CD8-positive, alpha-beta memory T cell (primary cell): Measurements from ENCODE around the gene LUZP2. TPM values are rescaled to one million over a fixed set of nuclear protein-coding genes. Genes with fewer than 3 reads are reported as not detected.

Experiments
- CTCF ChIA-PET: fragments of 350-600 bp; sonication (Branson Sonifier 250); formaldehyde crosslinking; loops from one replicate; lab custom pipeline; 2021; ENCODE audit warnings: antibody characterized with exemption; lab: Charles Lee
- POLR2A ChIA-PET: fragments of 350-600 bp; sonication (Branson Sonifier 250); formaldehyde crosslinking; loops from one replicate; lab custom pipeline; 2021; ENCODE audit warnings: antibody characterized with exemption; lab: Charles Lee
- DNase-seq, 5 donors: peaks; one replicate each; pipeline versions ENCODE4 v3.0.0 to v3.0.0-alpha.2; 2020 to 2022; ENCODE audit warnings: mixed read lengths in 1 of 5
- H3K27ac ChIP-seq: one replicate; pipeline ENCODE4 v1.7.0; 2013; ENCODE audit warnings: low read depth, mild to moderate bottlenecking, low read length, moderate library complexity
- H3K27me3 ChIP-seq: 2 replicates; pipeline ENCODE4 v1.7.0; 2013; ENCODE audit warnings: low read length, mild to moderate bottlenecking; ENCODE audit not compliant: insufficient read depth, poor library complexity, severe bottlenecking
- H3K36me3 ChIP-seq: 2 replicates; pipeline ENCODE4 v1.7.0; 2013; ENCODE audit warnings: mild to moderate bottlenecking, low read length, moderate library complexity; ENCODE audit not compliant: insufficient read depth
- H3K4me1 ChIP-seq: 2 replicates; pipeline ENCODE4 v1.7.0; 2013; ENCODE audit warnings: mild to moderate bottlenecking, low read length, moderate library complexity; ENCODE audit not compliant: insufficient read depth
- H3K4me3 ChIP-seq: 2 replicates; pipeline ENCODE4 v1.7.0; 2013; ENCODE audit warnings: mild to moderate bottlenecking, low read length
- H3K9me3 ChIP-seq: 2 replicates; pipeline ENCODE4 v1.7.0; 2013; ENCODE audit warnings: mild to moderate bottlenecking, low read length
- H3K27ac Mint-ChIP-seq, 8 donors: one replicate each; pipeline ENCODE4 v1.8.0; 2020 to 2021; ENCODE audit warnings: mixed read lengths in 8 of 8, mild to moderate bottlenecking in 6 of 8, inconsistent platforms in 3 of 8, moderate library complexity in 3 of 8
- H3K27me3 Mint-ChIP-seq, 2 donors: one replicate each; pipeline ENCODE4 v1.8.0; 2020 to 2021; ENCODE audit warnings: mixed read lengths in 2 of 2, mild to moderate bottlenecking in 1 of 2, moderate library complexity in 1 of 2
- H3K36me3 Mint-ChIP-seq, 3 donors: one replicate each; pipeline ENCODE4 v1.8.0; 2020 to 2021; ENCODE audit warnings: mixed read lengths in 3 of 3, inconsistent platforms in 1 of 3, mild to moderate bottlenecking in 1 of 3
- H3K4me1 Mint-ChIP-seq, 3 donors: one replicate each; pipeline ENCODE4 v1.8.0; 2020 to 2021; ENCODE audit warnings: mixed read lengths in 3 of 3, inconsistent platforms in 1 of 3, mild to moderate bottlenecking in 1 of 3
- H3K4me3 Mint-ChIP-seq, 7 donors: one replicate each; pipeline ENCODE4 v1.8.0; 2020 to 2021; ENCODE audit warnings: mixed read lengths in 7 of 7, mild to moderate bottlenecking in 6 of 7, moderate library complexity in 4 of 7, inconsistent platforms in 2 of 7
- H3K9me3 Mint-ChIP-seq, 5 donors: one replicate each; pipeline ENCODE4 v1.8.0; 2020 to 2022; ENCODE audit warnings: mixed read lengths in 5 of 5, mild to moderate bottlenecking in 3 of 5, moderate library complexity in 2 of 5, inconsistent platforms in 1 of 5
- polyA plus RNA-seq: library from polyadenylated mRNA; unstranded; fragments of 300-500 nt; fragmentation: Illumina TruSeq; gene quantifications from one replicate; pipeline ENCODE4 v1.2.3, GENCODE V29; 2021
- total RNA-seq, 2 experiments: library from RNA; stranded (reverse); gene quantifications; one replicate each; pipeline ENCODE4 v1.2.3, GENCODE V29; 2021

LUZP2 gene
- total and polyA plus RNA-seq, 3 experiments from 2014 or later, result not detected

GRCh38 chr11:24521601-24522000, 24.7 kb downstream of the LUZP2 start:
- Mint-ChIP-seq H3K9me3 (peaks cover 0 to 21% (median 3%) of the 10 kb centered on the region in 5 donors), H3K4me3 (no peak overlapping the region), H3K27me3 (no peaks in the 10 kb centered on the region), H3K27ac (no peak overlapping the region), H3K4me1 (no peaks in the 10 kb centered on the region), H3K36me3 (no peaks in the 10 kb centered on the region)
- ChIA-PET CTCF (no interaction called here), POLR2A (no interaction called here)
- H3K9me3 ChIP-seq, result no peaks in the 10 kb centered on the region
- H3K27me3 ChIP-seq, result no peaks in the 10 kb centered on the region
- H3K27ac ChIP-seq, result no peak overlapping the region
- no peak overlapping the region for H3K4me3 ChIP-seq
- DNase-seq, result no peak
- no peaks in the 10 kb centered on the region for H3K36me3 ChIP-seq
- no peaks in the 10 kb centered on the region for H3K4me1 ChIP-seq

- Mint-ChIP-seq H3K36me3 (no peaks in the 10 kb centered on the region), H3K4me3 (no peak overlapping the region), H3K4me1 (no peaks in the 10 kb centered on the region), H3K9me3 (peaks cover 1 to 24% (median 3%) of the 10 kb centered on the region in 5 donors), H3K27me3 (no peaks in the 10 kb centered on the region), H3K27ac (no peak overlapping the region)
- Histone ChIP-seq H3K36me3 (no peaks in the 10 kb centered on the region), H3K9me3 (no peaks in the 10 kb centered on the region), H3K27me3 (no peaks in the 10 kb centered on the region), H3K27ac (no peak overlapping the region), H3K4me3 (no peak overlapping the region), H3K4me1 (no peaks in the 10 kb centered on the region)
- no peak for DNase-seq
- POLR2A ChIA-PET, result no interaction called here
- CTCF ChIA-PET, result no interaction called here
Observed at GRCh38 chr11:24524156-24524555, 27.3 kb downstream of the LUZP2 start.

GRCh38 chr11:24531528-24531927, 34.7 kb downstream of the LUZP2 start:
- Histone ChIP-seq H3K27me3 (no peaks in the 10 kb centered on the region), H3K4me3 (no peak overlapping the region), H3K9me3 (no peaks in the 10 kb centered on the region), H3K27ac (no peak overlapping the region), H3K4me1 (no peaks in the 10 kb centered on the region), H3K36me3 (no peaks in the 10 kb centered on the region)
- Mint-ChIP-seq H3K9me3 (peaks cover 1 to 39% (median 10%) of the 10 kb centered on the region in 5 donors), H3K36me3 (no peaks in the 10 kb centered on the region), H3K27me3 (no peaks in the 10 kb centered on the region), H3K4me3 (no peak overlapping the region), H3K4me1 (no peaks in the 10 kb centered on the region), H3K27ac (no peak overlapping the region)
- POLR2A ChIA-PET, result no interaction called here
- no peak for DNase-seq
- CTCF ChIA-PET, result no interaction called here

GRCh38 chr11:24543771-24544170, 46.9 kb downstream of the LUZP2 start:
- Mint-ChIP-seq H3K9me3 (peaks cover 3 to 40% (median 12%) of the 10 kb centered on the region in 5 donors), H3K4me3 (no peak overlapping the region), H3K36me3 (no peaks in the 10 kb centered on the region), H3K27ac (peak overlapping the region in 1 of 8 donors; percentile 14), H3K4me1 (no peaks in the 10 kb centered on the region), H3K27me3 (no peaks in the 10 kb centered on the region)
- no peaks in the 10 kb centered on the region for H3K9me3 ChIP-seq
- DNase-seq, result no peak
- no peak overlapping the region for H3K27ac ChIP-seq
- CTCF ChIA-PET, result no interaction called here
- no peaks in the 10 kb centered on the region for H3K4me1 ChIP-seq
- POLR2A ChIA-PET, result no interaction called here
- no peaks in the 10 kb centered on the region for H3K27me3 ChIP-seq
- H3K36me3 ChIP-seq, result no peaks in the 10 kb centered on the region
- no peak overlapping the region for H3K4me3 ChIP-seq

GRCh38 chr11:24556693-24557092, 59.8 kb downstream of the LUZP2 start:
- POLR2A ChIA-PET, result no interaction called here
- Mint-ChIP-seq H3K27me3 (no peaks in the 10 kb centered on the region), H3K4me3 (no peak overlapping the region), H3K36me3 (no peaks in the 10 kb centered on the region), H3K27ac (no peak overlapping the region), H3K9me3 (peaks cover 0 to 16% (median 0%) of the 10 kb centered on the region in 5 donors), H3K4me1 (no peaks in the 10 kb centered on the region)
- Histone ChIP-seq H3K27ac (no peak overlapping the region), H3K27me3 (no peaks in the 10 kb centered on the region), H3K9me3 (no peaks in the 10 kb centered on the region), H3K4me3 (no peak overlapping the region), H3K36me3 (no peaks in the 10 kb centered on the region), H3K4me1 (no peaks in the 10 kb centered on the region)
- CTCF ChIA-PET, result no interaction called here
- DNase-seq, result no peak

- no peaks in the 10 kb centered on the region for H3K4me1 ChIP-seq
- no peak for DNase-seq
- H3K4me1 Mint-ChIP-seq, result no peaks in the 10 kb centered on the region
- no peak overlapping the region for H3K4me3 ChIP-seq
- no peak overlapping the region for H3K27ac ChIP-seq
- no peaks in the 10 kb centered on the region for H3K27me3 ChIP-seq
- H3K36me3 ChIP-seq, result no peaks in the 10 kb centered on the region
- H3K36me3 Mint-ChIP-seq, result no peaks in the 10 kb centered on the region
- no peaks in the 10 kb centered on the region for H3K9me3 ChIP-seq
- H3K4me3 Mint-ChIP-seq, result no peak overlapping the region
- ChIA-PET POLR2A (no interaction called here), CTCF (no interaction called here)
- no peak overlapping the region for H3K27ac Mint-ChIP-seq
- H3K27me3 Mint-ChIP-seq, result no peaks in the 10 kb centered on the region
- peaks cover 0 to 15% (median 2%) of the 10 kb centered on the region in 5 donors for H3K9me3 Mint-ChIP-seq
Observed at GRCh38 chr11:24559315-24559714, 62.5 kb downstream of the LUZP2 start.

GRCh38 chr11:24560324-24560723, 63.5 kb downstream of the LUZP2 start:
- POLR2A ChIA-PET, result no interaction called here
- peaks cover 0 to 25% (median 3%) of the 10 kb centered on the region in 5 donors for H3K9me3 Mint-ChIP-seq
- H3K36me3 Mint-ChIP-seq, result no peaks in the 10 kb centered on the region
- H3K9me3 ChIP-seq, result no peaks in the 10 kb centered on the region
- no peak overlapping the region for H3K27ac ChIP-seq
- no peak for DNase-seq
- H3K4me1 Mint-ChIP-seq, result no peaks in the 10 kb centered on the region
- H3K36me3 ChIP-seq, result no peaks in the 10 kb centered on the region
- H3K27me3 ChIP-seq, result no peaks in the 10 kb centered on the region
- no peaks in the 10 kb centered on the region for H3K27me3 Mint-ChIP-seq
- no peak overlapping the region for H3K4me3 ChIP-seq
- CTCF ChIA-PET, result no interaction called here
- no peak overlapping the region for H3K4me3 Mint-ChIP-seq
- no peaks in the 10 kb centered on the region for H3K4me1 ChIP-seq
- H3K27ac Mint-ChIP-seq, result no peak overlapping the region

- Histone ChIP-seq H3K36me3 (no peaks in the 10 kb centered on the region), H3K9me3 (no peaks in the 10 kb centered on the region), H3K4me1 (no peaks in the 10 kb centered on the region), H3K27ac (no peak overlapping the region), H3K4me3 (no peak overlapping the region), H3K27me3 (no peaks in the 10 kb centered on the region)
- Mint-ChIP-seq H3K4me3 (no peak overlapping the region), H3K27ac (no peak overlapping the region), H3K36me3 (no peaks in the 10 kb centered on the region), H3K27me3 (no peaks in the 10 kb centered on the region), H3K9me3 (peaks cover 0 to 17% (median 5%) of the 10 kb centered on the region in 5 donors), H3K4me1 (no peaks in the 10 kb centered on the region)
- ChIA-PET CTCF (no interaction called here), POLR2A (no interaction called here)
- no peak for DNase-seq
Observed at GRCh38 chr11:24567380-24567779, 70.5 kb downstream of the LUZP2 start.

- Histone ChIP-seq H3K4me3 (no peak overlapping the region), H3K27me3 (no peaks in the 10 kb centered on the region), H3K27ac (no peak overlapping the region), H3K9me3 (no peaks in the 10 kb centered on the region), H3K36me3 (no peaks in the 10 kb centered on the region), H3K4me1 (no peaks in the 10 kb centered on the region)
- Mint-ChIP-seq H3K4me1 (no peaks in the 10 kb centered on the region), H3K4me3 (no peak overlapping the region), H3K27ac (no peak overlapping the region), H3K27me3 (no peaks in the 10 kb centered on the region), H3K9me3 (peaks cover under 1 to 9% (median 3%) of the 10 kb centered on the region in 5 donors), H3K36me3 (peaks cover 0 to 1% (median 0%) of the 10 kb centered on the region in 3 donors)
- no peak for DNase-seq
- CTCF ChIA-PET, result no interaction called here
- POLR2A ChIA-PET, result no interaction called here
Observed at GRCh38 chr11:24572376-24572775, 75.5 kb downstream of the LUZP2 start.
